K562 (cell line): Measurements from ENCODE around the gene ELP5.

Experiments used
- BRCA1 ChIP-seq, 2 experiments: fragments of 450-650 bp in 1 of 2; sonication (generic) in 1 of 2; formaldehyde crosslinking in 1 of 2; IDR thresholded peaks; 2 replicates each; pipeline versions ENCODE4 v1.5.0 to v1.6.1; 2017 to 2020; ENCODE audit warnings: mild to moderate bottlenecking in 1 of 2, missing genetic modification reagents in 1 of 2
- CREB1 ChIP-seq, 2 experiments: sonication (generic) in 1 of 2; formaldehyde crosslinking in 1 of 2; IDR thresholded peaks; 2 replicates each; pipeline versions ENCODE4 v1.6.1 to v1.8.0; 2012 to 2022; ENCODE audit warnings: inconsistent platforms in 1 of 2, mild to moderate bottlenecking in 1 of 2, missing genetic modification reagents in 1 of 2, moderate library complexity in 1 of 2
- PHB2 ChIP-seq: fragments of 450-650 bp; IDR thresholded peaks from 2 replicates; pipeline ENCODE4 v1.6.1; 2017; ENCODE audit warnings: low read depth
- SIN3A ChIP-seq, 2 experiments: fragments of 150-350 bp in 1 of 2; IDR thresholded peaks; 2 replicates each; pipeline ENCODE4 v1.6.1; 2011 to 2016; ENCODE audit warnings: borderline replicate concordance in 2 of 2, low read depth in 2 of 2, low read length in 2 of 2, mild to moderate bottlenecking in 2 of 2, moderate library complexity in 2 of 2; ENCODE audit not compliant: control insufficient read depth in 1 of 2
- SIN3B ChIP-seq: fragments of 450-650 bp; IDR thresholded peaks from 2 replicates; pipeline ENCODE4 v1.6.1; 2017; ENCODE audit warnings: low read depth, mild to moderate bottlenecking, moderate library complexity
- TFE3 ChIP-seq: fragments of 450-650 bp; formaldehyde crosslinking; IDR thresholded peaks from 2 replicates; pipeline ENCODE4 v1.4.0; 2020; ENCODE audit warnings: mild to moderate bottlenecking, mixed read lengths
- ZBTB43 ChIP-seq: sonication (generic); formaldehyde crosslinking; IDR thresholded peaks from 2 replicates; pipeline ENCODE4 v1.8.0; 2023; ENCODE audit warnings: mild to moderate bottlenecking, missing genetic modification reagents
- ZNF764 ChIP-seq: fragments of 250-450 bp; sonication (Bioruptor Pico); IDR thresholded peaks from 2 replicates; pipeline ENCODE4 v1.4.0; 2020; ENCODE audit warnings: low read depth, mild to moderate bottlenecking, moderate library complexity

GRCh38 chr17:7285679-7286078 is 33.7 kb downstream of the ELP5 start:
- TF ChIP-seq CREB1 (IDR thresholded peaks at IDR 0.05) (no peak), CREB1 (CRISPR knock-in tag; IDR thresholded peaks at IDR 0.05) (no peak), ZBTB43 (CRISPR knock-in tag) (no peak), BRCA1 (IDR thresholded peaks at IDR 0.05) (no peak), BRCA1 (CRISPR knock-in tag; IDR thresholded peaks at IDR 0.05) (no peak), SIN3B (no peak), TFE3 (CRISPR knock-in tag) (no peak), PHB2 (no peak), ZNF764 (CRISPR knock-in tag) (no peak), SIN3A (IDR thresholded peaks at IDR 0.05; ENCODE audit: borderline replicate concordance in 2 of 2, control insufficient read depth in 1 of 2, low read depth in 2 of 2, low read length in 2 of 2) (no peak)
